H1 (cell line): ENCODE measurements around the gene AKAP7. TPM values are rescaled to one million over a fixed set of nuclear protein-coding genes. Genes with fewer than 3 reads are reported as not detected.

Experiments
- CTBP2 ChIP-seq: IDR thresholded peaks from 2 replicates; pipeline ENCODE4 v1.7.0; 2011; ENCODE audit warnings: borderline replicate concordance, mild to moderate bottlenecking, moderate library complexity, mixed read lengths, low read length; ENCODE audit not compliant: insufficient read depth, insufficient read length
- HDAC2 ChIP-seq, 2 experiments: fragments of 300-600 bp in 1 of 2; sonication (generic) in 1 of 2; IDR thresholded peaks; 2 replicates each; pipeline ENCODE4 v1.6.1; 2011 to 2012; ENCODE audit warnings: low read depth in 2 of 2, low read length in 2 of 2, mild to moderate bottlenecking in 2 of 2, moderate library complexity in 2 of 2, borderline replicate concordance in 1 of 2, inconsistent platforms in 1 of 2
- MAFK ChIP-seq: IDR thresholded peaks from 2 replicates; pipeline ENCODE4 v1.6.1; 2012; ENCODE audit warnings: low read depth, mild to moderate bottlenecking, improper control_type of control experiment, low read length
- PHF8 ChIP-seq: fragments of 200-600 bp; sonication (generic); conservative IDR thresholded peaks from 2 replicates; pipeline ENCODE4 v1.7.1; 2012; ENCODE audit warnings: low read depth, mild to moderate bottlenecking, inconsistent platforms, low read length, moderate library complexity
- TAF1 ChIP-seq: IDR thresholded peaks from 2 replicates; pipeline ENCODE4 v1.6.1; 2011; ENCODE audit warnings: mild to moderate bottlenecking, low read depth, low read length
- TAF7 ChIP-seq: optimal IDR thresholded peaks from 2 replicates; pipeline ENCODE3; 2011; ENCODE audit warnings: low read depth, mild to moderate bottlenecking, inconsistent platforms, low read length, moderate library complexity, borderline replicate concordance
- polyA plus RNA-seq, 7 experiments: library from polyadenylated mRNA; depleted of rRNA in 3 of 7; stranded (reverse) in 5 of 7; unstranded in 2 of 7; fragments of >200 nt in 5 of 7; fragments of 200-250 nt in 2 of 7; gene quantifications; 1 replicate in 5 of 7; 2 replicates in 1 of 7; 4 replicates in 1 of 7; pipeline versions ENCODE4 v1.2.1 to v1.2.3, GENCODE V29; 2011 to 2013; ENCODE audit warnings: missing spikeins in 2 of 7, mixed read lengths in 2 of 7
- total RNA-seq: library from RNA; stranded (reverse); fragmentation: NEBNext Ultra II Directional; extraction: Animal tissue kit (Norgen Biotek cat#: 25700); gene quantifications from 2 replicates; pipeline ENCODE4 v1.2.1, GENCODE V29; 2021

Gene AKAP7
- total and polyA plus RNA-seq, 2 of the 8 experiments (the other 6 are each of a cell fraction or from before 2014, with no cell fraction given), result 4.7 to 16.9 TPM

DNA sequence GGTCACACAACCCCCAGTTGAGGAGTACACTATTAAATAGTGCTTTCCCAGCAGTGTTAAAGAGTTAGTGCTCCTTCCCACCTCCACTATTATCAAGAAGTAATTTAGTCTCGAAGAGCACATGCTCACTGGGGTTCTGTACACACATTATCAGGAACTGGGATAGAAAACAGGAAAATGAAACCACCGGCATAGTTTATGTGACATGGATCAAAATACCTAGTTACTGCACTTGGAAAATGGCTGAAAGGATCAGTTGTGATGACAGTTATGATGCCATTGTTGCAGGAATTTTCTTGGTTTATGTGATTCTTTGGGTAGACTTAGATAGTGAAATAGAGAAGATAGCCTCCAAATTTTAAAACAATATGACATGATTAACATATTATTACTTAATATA is 152.9 kb downstream of the AKAP7 start (continued):
- TF ChIP-seq TAF1 (no peak), HDAC2 (IDR thresholded peaks at IDR 0.05; ENCODE audit: borderline replicate concordance in 1 of 2, low read depth in 2 of 2, low read length in 2 of 2) (no peak), MAFK (no peak), TAF7 (no peak), CTBP2 (no peak), PHF8 (no peak)
